B cell (primary cell): ENCODE data around the gene DOCK1. TPM values are rescaled to one million over a fixed set of nuclear protein-coding genes. Genes with fewer than 3 reads are reported as not detected.
"Not testable (repeated sequence)": the region's sequence is repeated elsewhere in the genome, so short reads cannot be mapped to it uniquely, and the experiment has no call there.

ENCODE experiments used
- ATAC-seq: fragments of 200-7000 bp; cut with Tn5 transposase; one replicate; pipeline ENCODE4 v1.10.0; 2021; ENCODE audit warnings: low read depth, mild to moderate bottlenecking, moderate number of reproducible peaks, moderate library complexity
- CTCF ChIA-PET: fragments of 350-600 bp; sonication (Branson Sonifier 250); formaldehyde crosslinking; loops from one replicate; lab custom pipeline; 2021; ENCODE audit warnings: antibody characterized with exemption, inconsistent platforms; lab: Charles Lee
- POLR2A ChIA-PET: fragments of 350-600 bp; sonication (Branson Sonifier 250); formaldehyde crosslinking; loops from one replicate; lab custom pipeline; 2021; ENCODE audit warnings: antibody characterized with exemption; lab: Charles Lee
- DNase-seq: peaks from one replicate; pipeline ENCODE4 v3.0.0; 2013
- H2AFZ ChIP-seq: 2 replicates; pipeline ENCODE4 v1.6.1; 2012; ENCODE audit warnings: mild to moderate bottlenecking, low read depth, low read length; ENCODE audit not compliant: insufficient read depth, poor library complexity, severe bottlenecking
- H3K27ac ChIP-seq, 2 donors: 1 replicate in 1 of 2; 2 replicates in 1 of 2; pipeline ENCODE4 v1.5.1; 2012 to 2013; ENCODE audit warnings: low read length in 2 of 2, mild to moderate bottlenecking in 2 of 2, moderate library complexity in 1 of 2
- H3K27me3 ChIP-seq, 4 experiments: fragments of 200-600 bp in 1 of 4; sonication (generic) in 1 of 4; replicated peaks in 1 of 4; 1 replicate in 2 of 4; 2 replicates in 2 of 4; pipeline versions ENCODE4 v1.6.1 to v1.7.0; 2013 to 2016; ENCODE audit warnings: low read length in 3 of 4, mild to moderate bottlenecking in 2 of 4, mixed read lengths in 1 of 4, moderate library complexity in 1 of 4; ENCODE audit not compliant: insufficient read depth in 4 of 4, control insufficient read depth in 3 of 4; ENCODE audit errors: control extremely low read depth in 1 of 4
- H3K36me3 ChIP-seq, 2 experiments: replicated peaks in 1 of 2; 1 replicate in 1 of 2; 2 replicates in 1 of 2; pipeline versions ENCODE4 v1.6.1 to v1.7.1; 2013; ENCODE audit warnings: low read length in 1 of 2; ENCODE audit not compliant: insufficient read depth in 2 of 2, control insufficient read depth in 1 of 2; ENCODE audit errors: control extremely low read depth in 1 of 2, extremely low read depth in 1 of 2
- H3K4me1 ChIP-seq, 2 donors: fragments of 200-600 bp in 1 of 2; sonication (generic) in 1 of 2; 1 replicate in 1 of 2; 2 replicates in 1 of 2; pipeline versions ENCODE4 v1.5.1 to v1.6.1; 2013 to 2017; ENCODE audit warnings: low read length in 2 of 2; ENCODE audit not compliant: control insufficient read depth in 2 of 2, insufficient read depth in 2 of 2
- H3K4me2 ChIP-seq: replicated peaks from 2 replicates; pipeline ENCODE3; 2012; ENCODE audit warnings: mild to moderate bottlenecking, low read depth, low read length; ENCODE audit not compliant: poor library complexity, severe bottlenecking
- H3K4me3 ChIP-seq, 5 experiments: fragments of 200-600 bp in 1 of 5; sonication (generic) in 1 of 5; 1 replicate in 3 of 5; 2 replicates in 2 of 5; pipeline versions ENCODE4 v1.5.1 to v1.7.0; 2011 to 2016; ENCODE audit warnings: low read length in 4 of 5, mild to moderate bottlenecking in 4 of 5, low read depth in 2 of 5, control low read depth in 1 of 5, moderate library complexity in 1 of 5; ENCODE audit not compliant: insufficient read depth in 1 of 5; ENCODE audit errors: control extremely low read depth in 1 of 5, extremely low read depth in 1 of 5
- H3K79me2 ChIP-seq: fragments of 200-600 bp; sonication (generic); one replicate; pipeline ENCODE4 v1.6.0; 2016; ENCODE audit warnings: low read length; ENCODE audit not compliant: control insufficient read depth, insufficient read depth
- H3K9ac ChIP-seq: fragments of 200-600 bp; sonication (generic); 2 replicates; pipeline ENCODE4 v1.6.1; 2017; ENCODE audit warnings: mild to moderate bottlenecking, low read length, moderate library complexity
- H3K9me3 ChIP-seq, 3 donors: one replicate each; pipeline versions ENCODE4 v1.6.1 to v1.7.1; 2013; ENCODE audit warnings: low read length in 2 of 3; ENCODE audit not compliant: control insufficient read depth in 2 of 3, insufficient read depth in 1 of 3; ENCODE audit errors: control extremely low read depth in 1 of 3
- H4K20me1 ChIP-seq: 2 replicates; pipeline ENCODE4 v1.6.0; 2012; ENCODE audit warnings: mild to moderate bottlenecking, low read length; ENCODE audit not compliant: insufficient read depth, control insufficient read depth, poor library complexity, severe bottlenecking
- H3K27ac Mint-ChIP-seq: one replicate; pipeline ENCODE4 v1.8.0; 2021; ENCODE audit warnings: mixed read lengths
- H3K27me3 Mint-ChIP-seq: one replicate; pipeline ENCODE4 v1.8.0; 2021; ENCODE audit warnings: mixed read lengths
- H3K4me1 Mint-ChIP-seq: one replicate; pipeline ENCODE4 v1.8.0; 2021; ENCODE audit warnings: mixed read lengths
- H3K4me3 Mint-ChIP-seq: one replicate; pipeline ENCODE4 v1.8.0; 2021; ENCODE audit warnings: mixed read lengths
- H3K9me3 Mint-ChIP-seq: one replicate; pipeline ENCODE4 v1.8.0; 2022; ENCODE audit warnings: mixed read lengths; ENCODE audit not compliant: insufficient read depth
- EZH2 ChIP-seq: IDR thresholded peaks from 2 replicates; pipeline ENCODE4 v1.6.1; 2012; ENCODE audit warnings: borderline replicate concordance, low read depth, mild to moderate bottlenecking, moderate library complexity, low read length; ENCODE audit not compliant: insufficient read depth, poor library complexity, severe bottlenecking
- WGBS: methylation state at CpG from one replicate; pipeline ENCODE4 v1.1.5; 2013; ENCODE audit warnings: missing lambda C conversion rate; ENCODE audit not compliant: insufficient coverage; 5-methylcytosine and 5-hydroxymethylcytosine counted together
- intact Hi-C: fragments of 100-400 bp; cut with micrococcal nuclease; formaldehyde crosslinking; loops from one replicate; pipeline ENCODE4 v1.10.0; 2022
- polyA plus RNA-seq: library from polyadenylated mRNA; depleted of rRNA; stranded (reverse); fragments of >200 nt; gene quantifications from 2 replicates; pipeline ENCODE4 v1.2.3, GENCODE V29; 2012
- total RNA-seq, 2 donors: library from RNA; stranded (reverse); fragments of 120-200 nt in 1 of 2; gene quantifications; 1 replicate in 1 of 2; 2 replicates in 1 of 2; pipeline versions ENCODE4 v1.2.3 to v1.2.4, GENCODE V29; 2013 to 2022
- TF ChIP-seq, protein P1 (sequence below): fragments of 200-600 bp; IDR thresholded peaks from one replicate; pipeline ENCODE4 v1.8.0; 2022; ENCODE audit warnings: antibody characterized with exemption, mild to moderate bottlenecking

Gene DOCK1
- total and polyA plus RNA-seq, 2 donors (not counting 1 experiment from before 2014, with no cell fraction given) = not detected

DNA sequence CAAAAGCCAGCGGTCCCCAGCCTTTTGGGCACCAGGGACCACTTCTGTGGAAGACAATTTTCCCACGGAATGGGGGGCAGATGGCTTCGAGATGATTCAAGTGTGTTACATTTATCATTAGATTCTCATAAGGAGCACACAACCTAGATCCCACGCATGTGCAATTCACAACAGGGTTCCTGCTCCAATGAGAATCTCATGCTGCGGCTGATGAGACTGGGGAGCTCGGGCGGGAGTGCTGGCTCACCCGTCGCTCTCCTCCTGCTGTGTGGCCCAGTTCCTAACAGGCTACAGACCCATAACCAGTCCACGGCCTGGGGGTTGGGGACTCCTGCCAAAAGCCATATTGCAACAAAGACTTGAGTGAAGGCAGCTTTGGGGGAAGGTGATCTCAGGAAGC, 26.6 kb upstream of the DOCK1 start:
- no peak overlapping the region for H3K4me3 ChIP-seq
- TF ChIP-seq, protein P1, sequence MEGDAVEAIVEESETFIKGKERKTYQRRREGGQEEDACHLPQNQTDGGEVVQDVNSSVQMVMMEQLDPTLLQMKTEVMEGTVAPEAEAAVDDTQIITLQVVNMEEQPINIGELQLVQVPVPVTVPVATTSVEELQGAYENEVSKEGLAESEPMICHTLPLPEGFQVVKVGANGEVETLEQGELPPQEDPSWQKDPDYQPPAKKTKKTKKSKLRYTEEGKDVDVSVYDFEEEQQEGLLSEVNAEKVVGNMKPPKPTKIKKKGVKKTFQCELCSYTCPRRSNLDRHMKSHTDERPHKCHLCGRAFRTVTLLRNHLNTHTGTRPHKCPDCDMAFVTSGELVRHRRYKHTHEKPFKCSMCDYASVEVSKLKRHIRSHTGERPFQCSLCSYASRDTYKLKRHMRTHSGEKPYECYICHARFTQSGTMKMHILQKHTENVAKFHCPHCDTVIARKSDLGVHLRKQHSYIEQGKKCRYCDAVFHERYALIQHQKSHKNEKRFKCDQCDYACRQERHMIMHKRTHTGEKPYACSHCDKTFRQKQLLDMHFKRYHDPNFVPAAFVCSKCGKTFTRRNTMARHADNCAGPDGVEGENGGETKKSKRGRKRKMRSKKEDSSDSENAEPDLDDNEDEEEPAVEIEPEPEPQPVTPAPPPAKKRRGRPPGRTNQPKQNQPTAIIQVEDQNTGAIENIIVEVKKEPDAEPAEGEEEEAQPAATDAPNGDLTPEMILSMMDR = no peak
- no peak for TF ChIP-seq EZH2
- no peak overlapping the region for H3K4me3 Mint-ChIP-seq
- intact Hi-C loops = no loop called here
- no peaks in the 10 kb centered on the region for H3K27me3 ChIP-seq
- no peaks in the 10 kb centered on the region for H3K36me3 ChIP-seq
- H4K20me1 ChIP-seq = no peaks in the 10 kb centered on the region
- peaks cover 0 to 11% (median 0%) of the 10 kb centered on the region in 3 donors for H3K9me3 ChIP-seq
- H3K9me3 Mint-ChIP-seq = no peaks in the 10 kb centered on the region
- POLR2A ChIA-PET = no interaction called here
- WGBS = 92% methylated on average over 10 of the region's 10 CpGs
- H3K4me1 ChIP-seq = no peaks in the 10 kb centered on the region
- DNase-seq = no peak
- no peak for ATAC-seq
- CTCF ChIA-PET = no interaction called here
- no peak overlapping the region for H3K27ac ChIP-seq
- H3K4me1 Mint-ChIP-seq = no peaks in the 10 kb centered on the region
- H3K9ac ChIP-seq = no peak overlapping the region
- no peaks in the 10 kb centered on the region for H3K27me3 Mint-ChIP-seq
- H2AFZ ChIP-seq = no peak overlapping the region
- H3K79me2 ChIP-seq = no peaks in the 10 kb centered on the region
- H3K4me2 ChIP-seq = no peak overlapping the region
- no peak overlapping the region for H3K27ac Mint-ChIP-seq

DNA sequence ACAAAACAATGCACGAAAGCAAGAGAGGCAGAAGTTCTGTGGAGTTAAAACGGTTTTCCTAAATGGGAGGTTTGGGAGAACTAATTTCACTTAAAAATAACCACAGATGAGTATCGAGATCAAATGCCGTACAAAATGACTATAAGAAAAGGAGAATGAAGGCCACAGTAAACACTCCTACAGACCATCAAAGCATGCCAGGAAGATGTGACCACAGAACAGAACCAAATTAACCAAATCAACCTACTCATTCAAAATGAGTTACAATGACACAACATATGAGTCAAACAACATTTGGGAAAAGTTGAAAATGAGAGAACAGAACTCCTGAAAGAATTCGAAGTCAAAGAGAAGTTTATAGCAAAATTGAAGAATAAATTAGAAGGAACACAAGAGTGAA, 24.3 kb upstream of the DOCK1 start:
- WGBS = no CpG with 5 or more reads among the region's 5 CpGs
- H3K79me2 ChIP-seq = no peaks in the 10 kb centered on the region
- H3K27me3 Mint-ChIP-seq = no peaks in the 10 kb centered on the region
- H3K4me2 ChIP-seq = no peak overlapping the region
- H3K9ac ChIP-seq = no peak overlapping the region
- no peak overlapping the region for H3K4me3 Mint-ChIP-seq
- intact Hi-C loops = no loop called here
- no peak for TF ChIP-seq EZH2
- TF ChIP-seq, protein P1 = no peak
- CTCF ChIA-PET = no interaction called here
- H3K4me1 ChIP-seq = no peaks in the 10 kb centered on the region
- H3K9me3 ChIP-seq = peaks cover 0 to 8% (median 0%) of the 10 kb centered on the region in 3 donors
- POLR2A ChIA-PET = no interaction called here
- no peaks in the 10 kb centered on the region for H3K36me3 ChIP-seq
- H3K4me3 ChIP-seq = no peak overlapping the region
- no peak for ATAC-seq
- DNase-seq = no peak
- no peaks in the 10 kb centered on the region for H3K27me3 ChIP-seq
- no peaks in the 10 kb centered on the region for H3K4me1 Mint-ChIP-seq
- H3K9me3 Mint-ChIP-seq = no peaks in the 10 kb centered on the region
- no peak overlapping the region for H2AFZ ChIP-seq
- H3K27ac Mint-ChIP-seq = no peak overlapping the region
- H3K27ac ChIP-seq = no peak overlapping the region
- H4K20me1 ChIP-seq = no peaks in the 10 kb centered on the region

DNA sequence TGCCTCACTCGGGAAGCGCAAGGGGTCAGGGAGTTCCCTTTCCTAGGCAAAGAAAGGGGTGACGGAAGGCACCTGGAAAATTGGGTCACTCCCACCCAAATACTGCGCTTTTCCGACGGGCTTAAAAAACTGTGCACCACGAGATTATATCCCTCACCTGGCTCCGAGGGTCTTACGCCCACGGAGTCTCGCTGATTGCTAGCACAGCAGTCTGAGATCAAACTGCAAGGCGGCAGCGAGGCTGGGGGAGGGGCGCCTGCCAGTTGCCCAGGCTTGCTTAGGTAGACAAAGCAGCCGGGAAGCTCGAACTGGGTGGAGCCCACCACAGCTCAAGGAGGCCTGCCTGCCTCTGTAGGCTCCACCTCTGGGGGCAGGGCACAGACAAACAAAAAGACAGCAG, 23.2 kb upstream of the DOCK1 start:
- CTCF ChIA-PET, H3K4me3 Mint-ChIP-seq, H3K36me3 ChIP-seq, H3K4me2 ChIP-seq, H3K9me3 ChIP-seq, H3K4me1 Mint-ChIP-seq, H4K20me1 ChIP-seq, H3K27ac ChIP-seq, H3K79me2 ChIP-seq, H2AFZ ChIP-seq, H3K4me1 ChIP-seq, H3K4me3 ChIP-seq, ATAC-seq, H3K27me3 ChIP-seq, POLR2A ChIA-PET, H3K27me3 Mint-ChIP-seq, intact Hi-C loops, H3K27ac Mint-ChIP-seq, DNase-seq, H3K9ac ChIP-seq, H3K9me3 Mint-ChIP-seq: not testable (repeated sequence)
- WGBS = 59% methylated on average over 13 of the region's 16 CpGs
